ENCODE measurements around the gene ZNF165. TPM values are rescaled to one million over a fixed set of nuclear protein-coding genes. Genes with fewer than 3 reads are reported as not detected.

The ZNF165 gene
- total RNA-seq, 6 donors from 2014 or later = 2.4 to 7.9 (median 3.7) TPM

Other genes starting within 250 kb of the ZNF165 start
- gene OR2B2, start 168.2 kb upstream of the ZNF165 start, total RNA-seq = not detected
- gene OR2B6, start 123.3 kb upstream of the ZNF165 start, total RNA-seq = not detected
- gene ZSCAN16, start 44.0 kb downstream of the ZNF165 start, total RNA-seq = 10 to 100 TPM in 1 of 6 donors, 1 to 10 TPM in 5; 4.1 to 16.8 (median 5.1) TPM
- 10 to 100 TPM; 11.7 to 24.9 (median 16.8) TPM for gene ZKSCAN8, start 61.3 kb downstream of the ZNF165 start, total RNA-seq
- 10 to 100 TPM in 5 of 6 donors, 1 to 10 TPM in 1; 5.4 to 36.7 (median 12.4) TPM for gene ZSCAN9, start 144.7 kb downstream of the ZNF165 start, total RNA-seq
- 1 to 10 TPM; 3.0 to 9.4 (median 4.7) TPM for gene ZKSCAN4, start 171.7 kb downstream of the ZNF165 start, total RNA-seq
- gene NKAPL, start 178.7 kb downstream of the ZNF165 start, total RNA-seq = 1 to 10 TPM in 2 of 6 donors, under 1 TPM in 4; 0.33 to 1.3 (median 0.70) TPM
- gene ZSCAN26, start 186.6 kb downstream of the ZNF165 start, total RNA-seq = 10 to 100 TPM in 3 of 6 donors, 1 to 10 TPM in 3; 9.1 to 24.1 (median 11.4) TPM
- 1 to 10 TPM; 3.1 to 8.3 (median 4.1) TPM for gene PGBD1, start 201.0 kb downstream of the ZNF165 start, total RNA-seq

All from upper lobe of left lung (tissue), 6 donors.